A549 (cell line): ENCODE results near the gene SPACDR.

ENCODE experiments used
- BHLHE40 ChIP-seq: IDR thresholded peaks from 2 replicates; pipeline ENCODE4 v1.6.1; 2012; ENCODE audit warnings: low read depth, low read length, inconsistent platforms
- TF ChIP-seq, protein P1 (sequence below): fragments of 200-600 bp; sonication (generic); IDR thresholded peaks from 2 replicates; pipeline ENCODE4 v1.6.1; 2016; ENCODE audit warnings: antibody characterized with exemption, mild to moderate bottlenecking, moderate library complexity

DNA sequence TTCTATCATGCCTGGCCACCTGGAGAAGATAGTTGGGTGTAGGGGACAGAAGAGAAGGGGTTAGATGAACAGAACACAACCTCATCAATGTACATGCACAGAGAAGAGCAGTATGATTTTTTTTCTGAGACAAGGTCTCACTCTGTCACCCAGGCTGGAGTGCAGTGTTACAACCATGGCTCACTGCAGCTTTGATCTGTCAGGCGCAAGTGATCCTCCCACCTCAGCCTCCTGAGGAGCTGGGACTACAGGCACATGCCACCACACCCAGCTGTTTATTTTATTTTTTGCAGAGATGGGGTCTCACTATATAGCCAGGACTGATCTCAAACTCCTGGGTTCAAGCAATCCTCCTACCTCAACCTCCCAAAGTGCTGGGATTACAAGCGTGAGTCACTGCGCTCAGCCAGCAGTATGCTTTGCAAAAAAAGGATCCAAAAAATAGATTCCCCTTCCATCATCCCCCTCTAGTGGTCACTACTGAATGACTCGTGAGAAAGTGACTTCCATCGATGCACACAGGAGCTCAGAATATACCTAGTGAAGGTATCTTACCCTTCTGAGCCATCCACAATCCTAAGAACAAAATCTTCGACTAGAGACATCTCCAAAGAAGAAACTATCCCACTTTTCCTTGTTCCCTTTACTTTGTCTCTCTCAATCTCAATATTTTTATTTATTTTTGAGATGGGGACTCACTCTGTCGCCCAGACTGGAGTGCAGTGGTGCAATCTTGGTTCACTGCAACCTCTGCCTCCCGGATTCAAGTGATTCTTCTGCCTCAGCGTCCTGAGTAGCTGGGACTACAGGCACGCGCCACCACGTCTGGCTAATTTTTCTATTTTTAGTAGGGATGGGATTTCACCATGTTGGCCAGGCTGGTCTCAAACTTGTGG lies 56.5 kb downstream of the SPACDR start:
- TF ChIP-seq BHLHE40, result no peak
- TF ChIP-seq, protein P1, sequence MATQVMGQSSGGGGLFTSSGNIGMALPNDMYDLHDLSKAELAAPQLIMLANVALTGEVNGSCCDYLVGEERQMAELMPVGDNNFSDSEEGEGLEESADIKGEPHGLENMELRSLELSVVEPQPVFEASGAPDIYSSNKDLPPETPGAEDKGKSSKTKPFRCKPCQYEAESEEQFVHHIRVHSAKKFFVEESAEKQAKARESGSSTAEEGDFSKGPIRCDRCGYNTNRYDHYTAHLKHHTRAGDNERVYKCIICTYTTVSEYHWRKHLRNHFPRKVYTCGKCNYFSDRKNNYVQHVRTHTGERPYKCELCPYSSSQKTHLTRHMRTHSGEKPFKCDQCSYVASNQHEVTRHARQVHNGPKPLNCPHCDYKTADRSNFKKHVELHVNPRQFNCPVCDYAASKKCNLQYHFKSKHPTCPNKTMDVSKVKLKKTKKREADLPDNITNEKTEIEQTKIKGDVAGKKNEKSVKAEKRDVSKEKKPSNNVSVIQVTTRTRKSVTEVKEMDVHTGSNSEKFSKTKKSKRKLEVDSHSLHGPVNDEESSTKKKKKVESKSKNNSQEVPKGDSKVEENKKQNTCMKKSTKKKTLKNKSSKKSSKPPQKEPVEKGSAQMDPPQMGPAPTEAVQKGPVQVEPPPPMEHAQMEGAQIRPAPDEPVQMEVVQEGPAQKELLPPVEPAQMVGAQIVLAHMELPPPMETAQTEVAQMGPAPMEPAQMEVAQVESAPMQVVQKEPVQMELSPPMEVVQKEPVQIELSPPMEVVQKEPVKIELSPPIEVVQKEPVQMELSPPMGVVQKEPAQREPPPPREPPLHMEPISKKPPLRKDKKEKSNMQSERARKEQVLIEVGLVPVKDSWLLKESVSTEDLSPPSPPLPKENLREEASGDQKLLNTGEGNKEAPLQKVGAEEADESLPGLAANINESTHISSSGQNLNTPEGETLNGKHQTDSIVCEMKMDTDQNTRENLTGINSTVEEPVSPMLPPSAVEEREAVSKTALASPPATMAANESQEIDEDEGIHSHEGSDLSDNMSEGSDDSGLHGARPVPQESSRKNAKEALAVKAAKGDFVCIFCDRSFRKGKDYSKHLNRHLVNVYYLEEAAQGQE, result no peak
